ENCODE measurements around the gene SIGLEC12. TPM values are rescaled to one million over a fixed set of nuclear protein-coding genes. Genes with fewer than 3 reads are reported as not detected.

Gene SIGLEC12
- polyA plus RNA-seq, 1 donor (not counting 4 experiments of a cell fraction or from before 2014, with no cell fraction given) = not detected

- Histone ChIP-seq H3K4me1 (ENCODE audit: control insufficient read depth, extremely low read depth, insufficient read depth, low read length) (no peaks in the 10 kb centered on the region), H3K9me1 (ENCODE audit: control insufficient read depth, extremely low read depth, insufficient read depth, low read length) (no peaks in the 10 kb centered on the region), H2AFZ (ENCODE audit: control insufficient read depth, low read length) (no peak overlapping the region), H3K9me3 (ENCODE audit: control insufficient read depth, low read depth, low read length) (no peaks in the 10 kb centered on the region), H3K79me2 (ENCODE audit: control insufficient read depth, insufficient read depth, low read length) (no peaks in the 10 kb centered on the region), H3K27me3 (ENCODE audit: control insufficient read depth, extremely low read depth, insufficient read depth, low read length) (no peaks in the 10 kb centered on the region), H3K36me3 (ENCODE audit: control insufficient read depth in 2 of 2, extremely low read depth in 1 of 2, insufficient read depth in 2 of 2, low read length in 2 of 2) (no peaks in the 10 kb centered on the region), H4K20me1 (ENCODE audit: control insufficient read depth, extremely low read depth, insufficient read depth, low read length) (no peaks in the 10 kb centered on the region), H3K4me3 (ENCODE audit: control insufficient read depth in 2 of 3, extremely low read depth in 1 of 3, insufficient read depth in 2 of 3, low read depth in 1 of 3, low read length in 3 of 3) (no peak overlapping the region), H3K9ac (ENCODE audit: control insufficient read depth, extremely low read depth, insufficient read depth, low read length) (no peak overlapping the region), H3K27ac (ENCODE audit: control insufficient read depth, insufficient read depth, low read length) (no peak overlapping the region), H3K4me2 (ENCODE audit: control insufficient read depth, extremely low read depth, insufficient read depth, low read depth, low read length) (no peak overlapping the region)
- no peak for TF ChIP-seq EZH2 (IDR thresholded peaks at IDR 0.05; ENCODE audit: low read length)
- no peak for TF ChIP-seq CTCF (optimal IDR thresholded peaks at IDR 0.05 in 1 of 3, IDR thresholded peaks at IDR 0.05 in 1 of 3, conservative IDR thresholded peaks at IDR 0.05 in 1 of 3; ENCODE audit: extremely low read depth in 1 of 3, insufficient read depth in 2 of 3, low read length in 3 of 3)
- dilution Hi-C loops (cut with MboI; ENCODE audit: extremely low pct_ligation_motif_present, low sequenced_read_pairs) = no loop called here
- FAIRE-seq = no peak
- DNase-seq (ENCODE audit: low read depth, low spot score) = no peak
Observed at GRCh38 chr19:51461723-51462161, 39.9 kb downstream of the SIGLEC12 start.

- no peak overlapping the region for H3K27ac ChIP-seq (ENCODE audit: control insufficient read depth, insufficient read depth, low read length)
- no peaks in the 10 kb centered on the region for H4K20me1 ChIP-seq (ENCODE audit: control insufficient read depth, extremely low read depth, insufficient read depth, low read length)
- no peaks in the 10 kb centered on the region for H3K27me3 ChIP-seq (ENCODE audit: control insufficient read depth, extremely low read depth, insufficient read depth, low read length)
- DNase-seq (ENCODE audit: low read depth, low spot score) = no peak
- H2AFZ ChIP-seq (ENCODE audit: control insufficient read depth, low read length) = no peak overlapping the region
- FAIRE-seq = no peak
- H3K36me3 ChIP-seq (ENCODE audit: control insufficient read depth in 2 of 2, extremely low read depth in 1 of 2, insufficient read depth in 2 of 2, low read length in 2 of 2) = no peaks in the 10 kb centered on the region
- H3K9me1 ChIP-seq (ENCODE audit: control insufficient read depth, extremely low read depth, insufficient read depth, low read length) = no peaks in the 10 kb centered on the region
- TF ChIP-seq EZH2 (IDR thresholded peaks at IDR 0.05; ENCODE audit: low read length) (no peak), CTCF (optimal IDR thresholded peaks at IDR 0.05 in 1 of 3, IDR thresholded peaks at IDR 0.05 in 1 of 3, conservative IDR thresholded peaks at IDR 0.05 in 1 of 3; ENCODE audit: extremely low read depth in 1 of 3, insufficient read depth in 2 of 3, low read length in 3 of 3) (no peak)
- no peaks in the 10 kb centered on the region for H3K4me1 ChIP-seq (ENCODE audit: control insufficient read depth, extremely low read depth, insufficient read depth, low read length)
- H3K9me3 ChIP-seq (ENCODE audit: control insufficient read depth, low read depth, low read length) = no peaks in the 10 kb centered on the region
- H3K9ac ChIP-seq (ENCODE audit: control insufficient read depth, extremely low read depth, insufficient read depth, low read length) = no peak overlapping the region
- H3K79me2 ChIP-seq (ENCODE audit: control insufficient read depth, insufficient read depth, low read length) = no peaks in the 10 kb centered on the region
- no peak overlapping the region for H3K4me2 ChIP-seq (ENCODE audit: control insufficient read depth, extremely low read depth, insufficient read depth, low read depth, low read length)
- H3K4me3 ChIP-seq (ENCODE audit: control insufficient read depth in 2 of 3, extremely low read depth in 1 of 3, insufficient read depth in 2 of 3, low read depth in 1 of 3, low read length in 3 of 3) = no peak overlapping the region
- dilution Hi-C loops (cut with MboI; ENCODE audit: extremely low pct_ligation_motif_present, low sequenced_read_pairs) = no loop called here
Observed at GRCh38 chr19:51460164-51460992, 41.2 kb downstream of the SIGLEC12 start.

Measured in keratinocyte (primary cell).